ENCODE results near the gene RCOR1.
"Not testable (repeated sequence)": the region's sequence is repeated elsewhere in the genome, so short reads cannot be mapped to it uniquely, and the experiment has no call there.

The RCOR1 gene

GRCh38 chr14:102591944-102592762 lies at the start of gene RCOR1:
RCOR1 (plus strand) TSS chr14:102592649; CDS start chr14:102592887, 238 bp downstream.
- peak; percentile 98 for DNase-seq (ENCODE audit: low read depth, low spot score)
- peak within 1 kb of the TSS; percentile 77 for H3K4me3 ChIP-seq (ENCODE audit: low read depth, low read length)
- TF ChIP-seq, protein P1, sequence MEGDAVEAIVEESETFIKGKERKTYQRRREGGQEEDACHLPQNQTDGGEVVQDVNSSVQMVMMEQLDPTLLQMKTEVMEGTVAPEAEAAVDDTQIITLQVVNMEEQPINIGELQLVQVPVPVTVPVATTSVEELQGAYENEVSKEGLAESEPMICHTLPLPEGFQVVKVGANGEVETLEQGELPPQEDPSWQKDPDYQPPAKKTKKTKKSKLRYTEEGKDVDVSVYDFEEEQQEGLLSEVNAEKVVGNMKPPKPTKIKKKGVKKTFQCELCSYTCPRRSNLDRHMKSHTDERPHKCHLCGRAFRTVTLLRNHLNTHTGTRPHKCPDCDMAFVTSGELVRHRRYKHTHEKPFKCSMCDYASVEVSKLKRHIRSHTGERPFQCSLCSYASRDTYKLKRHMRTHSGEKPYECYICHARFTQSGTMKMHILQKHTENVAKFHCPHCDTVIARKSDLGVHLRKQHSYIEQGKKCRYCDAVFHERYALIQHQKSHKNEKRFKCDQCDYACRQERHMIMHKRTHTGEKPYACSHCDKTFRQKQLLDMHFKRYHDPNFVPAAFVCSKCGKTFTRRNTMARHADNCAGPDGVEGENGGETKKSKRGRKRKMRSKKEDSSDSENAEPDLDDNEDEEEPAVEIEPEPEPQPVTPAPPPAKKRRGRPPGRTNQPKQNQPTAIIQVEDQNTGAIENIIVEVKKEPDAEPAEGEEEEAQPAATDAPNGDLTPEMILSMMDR (IDR thresholded peaks at IDR 0.05; ENCODE audit: low read depth, low read length), result no peak
- in situ Hi-C loops (cut with HindIII; ENCODE audit: low sequenced_read_pairs), result no loop called here

GRCh38 chr14:102544046-102544746 lies 48.3 kb upstream of the RCOR1 start:
- DNase-seq (ENCODE audit: low read depth, low spot score), result no peak
- H3K4me3 ChIP-seq (ENCODE audit: low read depth, low read length), result no peak overlapping the region
- in situ Hi-C loops (cut with HindIII; ENCODE audit: low sequenced_read_pairs), result no loop called here
- TF ChIP-seq, protein P1 (IDR thresholded peaks at IDR 0.05; ENCODE audit: low read depth, low read length), result no peak

DNA sequence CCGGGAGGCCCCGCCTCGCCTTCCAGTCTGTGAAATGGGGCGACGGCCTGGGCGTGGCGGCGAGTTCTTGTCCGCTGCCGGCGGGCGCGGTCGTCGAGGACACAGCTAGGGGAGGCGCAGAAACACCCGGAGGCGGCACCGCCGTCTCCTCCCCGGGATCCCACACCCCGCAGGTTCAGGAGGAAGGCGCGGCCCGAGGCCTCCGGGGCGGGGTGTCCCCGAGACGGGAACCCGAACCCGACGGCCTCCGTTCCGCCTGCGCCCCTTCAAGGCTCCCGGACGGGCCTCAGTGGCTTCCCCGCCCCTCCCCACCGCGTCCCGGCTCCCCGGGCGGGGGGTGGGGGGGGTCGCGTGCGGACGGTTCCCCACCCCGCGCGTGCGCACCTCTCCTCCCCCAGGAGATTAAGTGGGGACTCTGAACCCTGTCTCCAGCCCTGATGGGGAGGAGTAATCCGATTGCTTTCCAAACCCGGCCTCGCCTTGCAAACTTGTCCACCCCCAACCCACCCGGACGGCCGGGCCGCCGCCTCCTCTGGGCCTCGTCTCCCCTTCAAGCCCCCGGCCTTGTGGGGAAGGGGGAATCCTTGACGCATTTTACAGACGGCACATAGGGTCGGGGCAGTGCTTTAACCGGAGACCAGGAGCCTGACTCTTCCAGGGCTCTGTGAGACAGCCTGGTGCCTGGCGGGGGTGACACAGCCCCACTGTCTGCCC lies 47.5 kb upstream of the RCOR1 start:
- DNase-seq (ENCODE audit: low read depth, low spot score), result no peak
- in situ Hi-C loops (cut with HindIII; ENCODE audit: low sequenced_read_pairs), result no loop called here
- H3K4me3 ChIP-seq (ENCODE audit: low read depth, low read length), result no peak overlapping the region
- TF ChIP-seq, protein P1 (IDR thresholded peaks at IDR 0.05; ENCODE audit: low read depth, low read length), result no peak

DNA sequence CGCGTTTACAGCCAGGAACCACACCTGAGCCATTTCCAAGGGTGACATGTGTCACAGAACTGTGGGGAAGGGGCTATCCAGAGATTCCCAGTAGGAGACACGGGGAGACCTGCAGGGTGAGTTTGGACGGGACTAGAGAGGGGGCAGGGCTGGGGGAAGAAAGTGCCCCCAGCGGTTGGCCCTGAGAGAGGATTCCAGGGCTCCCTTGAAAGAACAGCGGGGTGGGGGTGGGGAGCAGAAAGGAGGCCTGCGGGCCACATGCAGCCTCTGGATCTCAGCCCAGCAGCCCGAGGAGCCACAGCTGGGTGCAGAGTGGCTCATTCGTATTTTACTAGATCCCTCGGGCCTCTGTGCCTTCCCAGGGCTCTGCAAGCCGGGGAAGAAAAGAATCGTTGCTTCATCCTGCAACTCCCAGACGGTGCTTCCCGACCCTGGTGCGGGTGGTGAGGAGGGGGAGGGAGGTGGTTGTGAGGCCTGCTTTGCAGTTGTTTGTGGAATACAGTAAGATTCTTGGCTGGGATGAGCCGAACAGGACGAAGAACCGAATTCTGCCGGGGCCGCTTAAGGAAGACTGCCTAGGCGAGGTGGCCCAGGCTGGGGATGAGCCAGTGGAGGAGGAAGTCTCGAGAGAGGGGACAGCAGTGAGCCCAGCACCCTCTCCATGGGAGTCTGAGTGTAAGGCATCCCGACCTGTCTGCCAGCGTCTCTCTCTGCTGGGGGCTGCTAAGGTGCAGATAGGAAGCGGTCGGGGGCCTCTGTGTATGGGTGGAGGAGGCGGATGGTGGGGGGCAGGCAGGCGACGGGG lies 46.8 kb upstream of the RCOR1 start:
- no peak for DNase-seq (ENCODE audit: low read depth, low spot score)
- in situ Hi-C loops (cut with HindIII; ENCODE audit: low sequenced_read_pairs), result no loop called here
- no peak overlapping the region for H3K4me3 ChIP-seq (ENCODE audit: low read depth, low read length)
- TF ChIP-seq, protein P1 (IDR thresholded peaks at IDR 0.05; ENCODE audit: low read depth, low read length), result peak; percentile 11

DNA sequence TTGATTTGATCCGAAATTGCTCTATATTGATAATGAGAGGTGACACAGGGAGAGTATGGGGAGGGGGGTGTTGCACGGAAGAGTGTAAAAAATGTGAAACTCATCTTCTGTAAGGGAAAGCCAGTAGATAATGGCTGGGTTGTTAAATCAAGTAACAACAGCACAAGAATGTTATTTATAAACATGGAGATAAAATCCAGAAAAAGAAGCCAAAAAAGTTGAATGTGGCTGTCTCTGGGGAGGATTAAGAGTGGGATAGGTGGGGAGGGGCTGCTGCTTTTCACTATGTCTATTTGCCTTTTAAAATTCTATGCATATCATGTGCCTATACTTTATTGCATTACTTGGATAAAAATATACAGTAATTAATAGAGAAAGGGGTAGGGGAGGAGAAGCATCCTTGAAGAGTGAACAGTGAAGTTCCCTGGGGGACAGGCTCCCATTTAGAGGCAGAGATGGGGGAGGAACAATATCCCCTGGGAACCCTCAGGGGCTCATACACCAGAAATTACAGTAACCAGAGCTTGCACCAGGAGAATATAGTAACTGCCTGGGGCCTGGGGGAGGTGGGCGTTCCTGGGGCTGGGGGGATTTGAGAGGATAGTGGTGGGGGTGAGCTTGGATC lies 43.7 kb upstream of the RCOR1 start:
- in situ Hi-C loops (cut with HindIII; ENCODE audit: low sequenced_read_pairs), result no loop called here
- TF ChIP-seq, protein P1 (IDR thresholded peaks at IDR 0.05; ENCODE audit: low read depth, low read length), result no peak

DNA sequence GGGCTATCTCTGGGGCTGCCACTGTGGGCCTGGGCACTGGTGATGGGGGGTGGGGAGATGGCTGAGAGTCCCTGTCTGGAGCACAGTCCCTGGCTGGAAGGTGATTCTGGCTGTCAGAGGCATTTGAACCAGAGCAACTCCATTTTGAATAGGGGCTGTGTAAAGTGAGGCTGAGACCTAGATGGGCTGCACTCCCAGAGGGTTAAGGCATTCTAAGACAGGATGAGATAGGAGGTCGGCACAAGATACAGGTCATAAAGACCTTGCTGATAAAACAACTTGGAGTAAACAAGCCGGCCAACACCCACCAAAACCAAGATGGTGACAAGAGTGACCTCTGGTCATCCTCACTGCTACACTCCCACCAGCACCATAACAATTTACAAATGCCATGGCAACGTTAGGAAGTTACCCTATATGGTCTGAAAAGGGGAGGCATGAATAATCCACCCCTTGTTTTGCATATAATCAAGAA lies 41.5 kb upstream of the RCOR1 start:
- DNase-seq (ENCODE audit: low read depth, low spot score); in situ Hi-C loops (cut with HindIII; ENCODE audit: low sequenced_read_pairs); H3K4me3 ChIP-seq (ENCODE audit: low read depth, low read length): not testable (repeated sequence)

More for the DNA sequence above, 43.7 kb upstream of the RCOR1 start:
- no peak overlapping the region for H3K4me3 ChIP-seq (ENCODE audit: low read depth, low read length)
- no peak for DNase-seq (ENCODE audit: low read depth, low spot score)
